Measurements from ENCODE around the gene TMPRSS11B. TPM values are rescaled to one million over a fixed set of nuclear protein-coding genes. Genes with fewer than 3 reads are reported as not detected.
"Not testable (repeated sequence)": the region's sequence is repeated elsewhere in the genome, so short reads cannot be mapped to it uniquely, and the experiment has no call there.

Gene TMPRSS11B
- total and polyA plus RNA-seq, 3 experiments from 2014 or later, result not detected

DNA sequence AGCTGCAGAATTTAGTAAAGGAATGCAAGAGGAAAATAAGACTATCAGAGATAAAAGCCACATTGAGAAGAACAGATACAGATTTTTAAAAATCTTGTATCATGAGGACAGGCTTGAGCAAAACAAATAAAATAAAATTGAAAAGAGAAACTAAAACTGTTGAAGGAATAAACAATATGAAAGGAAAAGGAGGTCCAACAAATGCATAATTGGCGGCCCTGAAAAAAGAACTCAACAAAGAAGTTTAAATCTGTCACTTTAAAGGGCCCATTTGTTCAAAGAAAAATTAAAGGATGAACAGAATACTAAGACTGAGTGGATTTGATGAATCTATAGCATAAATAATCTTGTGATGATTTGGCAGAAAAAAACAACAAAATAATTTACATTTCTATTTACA, 36.5 kb downstream of the TMPRSS11B start:
- Mint-ChIP-seq H3K4me3 (no peak overlapping the region), H3K27me3 (peaks cover 0 to under 1% of the 10 kb centered on the region in 2 donors), H3K36me3 (peaks cover 0 to 1% (median 0%) of the 10 kb centered on the region in 3 donors), H3K27ac (no peak overlapping the region), H3K9me3 (peaks cover 6 to 20% (median 18%) of the 10 kb centered on the region in 5 donors), H3K4me1 (no peaks in the 10 kb centered on the region)
- H3K9me3 ChIP-seq (ENCODE audit: low read length), result no peaks in the 10 kb centered on the region
- H3K27me3 ChIP-seq (ENCODE audit: insufficient read depth, low read length, poor library complexity, severe bottlenecking), result no peaks in the 10 kb centered on the region
- H3K4me1 ChIP-seq (ENCODE audit: insufficient read depth, low read length), result no peaks in the 10 kb centered on the region
- DNase-seq, result no peak
- no peaks in the 10 kb centered on the region for H3K36me3 ChIP-seq (ENCODE audit: insufficient read depth, low read length)
- H3K4me3 ChIP-seq (ENCODE audit: low read length), result no peak overlapping the region
- no peak overlapping the region for H3K27ac ChIP-seq (ENCODE audit: low read depth, low read length)
- ChIA-PET POLR2A (no interaction called here), CTCF (no interaction called here)

DNA sequence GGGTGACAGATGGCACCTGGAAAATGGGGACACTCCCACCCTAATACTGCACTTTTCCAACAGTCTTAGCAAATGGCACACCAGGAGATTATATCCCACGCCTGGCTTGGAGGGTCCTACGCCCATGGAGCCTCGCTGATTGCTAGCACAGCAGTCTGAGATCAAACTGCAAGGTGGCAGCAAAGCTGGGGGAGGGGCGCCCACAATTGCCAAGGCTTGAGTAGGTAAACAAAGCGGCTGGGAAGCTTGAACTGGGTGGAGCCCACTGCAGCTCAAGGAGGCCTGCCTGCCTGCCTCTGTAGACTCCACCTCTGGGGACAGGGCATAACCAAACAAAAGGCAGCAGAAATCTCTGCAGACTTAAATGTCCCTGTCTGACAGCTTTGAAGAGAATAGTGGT, 51.2 kb downstream of the TMPRSS11B start:
- H3K27ac ChIP-seq (ENCODE audit: low read depth, low read length); H3K27me3 ChIP-seq (ENCODE audit: insufficient read depth, low read length, poor library complexity, severe bottlenecking); DNase-seq; H3K4me1 Mint-ChIP-seq; H3K27ac Mint-ChIP-seq; H3K36me3 Mint-ChIP-seq; CTCF ChIA-PET; H3K4me3 Mint-ChIP-seq; H3K9me3 Mint-ChIP-seq; H3K9me3 ChIP-seq (ENCODE audit: low read length); H3K4me1 ChIP-seq (ENCODE audit: insufficient read depth, low read length); H3K36me3 ChIP-seq (ENCODE audit: insufficient read depth, low read length); H3K4me3 ChIP-seq (ENCODE audit: low read length): not testable (repeated sequence)
- peaks cover 2 to 11% of the 10 kb centered on the region in 2 donors for H3K27me3 Mint-ChIP-seq
- POLR2A ChIA-PET, result interaction anchor here (0.6 kb wide), 1 partner anchor 21 kb away, joined by 5 read pairs; no protein-coding TSS in a partner anchor

DNA sequence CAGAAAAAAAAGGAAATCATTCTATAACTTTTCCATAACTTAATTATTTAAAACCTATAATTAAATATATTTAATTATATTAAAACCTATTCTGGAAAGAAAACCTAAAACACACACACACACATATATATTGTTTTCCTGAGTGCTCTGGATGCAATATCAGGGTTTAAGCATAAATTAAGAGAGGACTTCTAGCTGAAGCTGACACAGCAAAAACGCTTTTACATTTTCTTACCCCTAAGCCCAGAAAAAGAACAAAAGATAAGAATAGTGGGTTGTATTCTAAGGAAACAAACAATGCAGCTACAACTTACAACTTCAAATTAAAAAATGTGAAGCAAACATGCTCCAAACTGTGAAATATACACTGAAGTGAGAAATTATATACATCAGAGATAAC, 52.3 kb downstream of the TMPRSS11B start:
- no peaks in the 10 kb centered on the region for H3K9me3 ChIP-seq (ENCODE audit: low read length)
- no peaks in the 10 kb centered on the region for H3K4me1 ChIP-seq (ENCODE audit: insufficient read depth, low read length)
- no peaks in the 10 kb centered on the region for H3K36me3 ChIP-seq (ENCODE audit: insufficient read depth, low read length)
- peaks cover 2 to 14% of the 10 kb centered on the region in 2 donors for H3K27me3 Mint-ChIP-seq
- POLR2A ChIA-PET, result no interaction called here
- DNase-seq, result no peak
- H3K4me1 Mint-ChIP-seq, result no peaks in the 10 kb centered on the region
- no peak overlapping the region for H3K4me3 ChIP-seq (ENCODE audit: low read length)
- no peak overlapping the region for H3K4me3 Mint-ChIP-seq
- CTCF ChIA-PET, result no interaction called here
- H3K27me3 ChIP-seq (ENCODE audit: insufficient read depth, low read length, poor library complexity, severe bottlenecking), result no peaks in the 10 kb centered on the region
- no peak overlapping the region for H3K27ac ChIP-seq (ENCODE audit: low read depth, low read length)
- H3K9me3 Mint-ChIP-seq, result peaks cover 0 to 7% (median 2%) of the 10 kb centered on the region in 5 donors
- H3K36me3 Mint-ChIP-seq, result no peaks in the 10 kb centered on the region
- H3K27ac Mint-ChIP-seq, result no peak overlapping the region

DNA sequence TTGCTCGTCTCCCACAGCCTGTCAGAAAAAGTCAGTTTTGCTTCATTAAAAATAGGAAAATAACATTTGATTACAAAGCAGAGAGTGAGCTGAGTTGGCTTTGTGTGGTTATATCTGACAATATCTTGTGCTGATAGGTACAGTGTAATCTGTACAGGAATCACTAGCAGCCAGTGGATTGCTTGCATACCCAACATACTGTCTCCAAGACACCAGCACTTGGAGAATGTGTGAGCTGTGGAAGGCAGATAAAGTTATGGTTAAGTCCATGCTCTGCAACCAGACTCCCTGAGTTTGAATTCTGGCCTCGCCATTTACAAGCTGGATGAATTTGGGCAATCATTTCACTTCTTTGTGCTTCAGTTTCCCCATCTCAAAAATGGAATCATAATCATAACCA, 58.3 kb downstream of the TMPRSS11B start:
- Histone ChIP-seq H3K36me3 (ENCODE audit: insufficient read depth, low read length) (no peaks in the 10 kb centered on the region), H3K4me3 (ENCODE audit: low read length) (no peak overlapping the region), H3K4me1 (ENCODE audit: insufficient read depth, low read length) (no peaks in the 10 kb centered on the region), H3K27me3 (ENCODE audit: insufficient read depth, low read length, poor library complexity, severe bottlenecking) (no peaks in the 10 kb centered on the region), H3K9me3 (ENCODE audit: low read length) (no peaks in the 10 kb centered on the region), H3K27ac (ENCODE audit: low read depth, low read length) (no peak overlapping the region)
- no peak for DNase-seq
- CTCF ChIA-PET, result no interaction called here
- Mint-ChIP-seq H3K9me3 (no peaks in the 10 kb centered on the region), H3K27me3 (peaks cover 2 to 28% of the 10 kb centered on the region in 2 donors), H3K36me3 (no peaks in the 10 kb centered on the region), H3K4me1 (no peaks in the 10 kb centered on the region), H3K27ac (no peak overlapping the region), H3K4me3 (no peak overlapping the region)
- POLR2A ChIA-PET, result no interaction called here

DNA sequence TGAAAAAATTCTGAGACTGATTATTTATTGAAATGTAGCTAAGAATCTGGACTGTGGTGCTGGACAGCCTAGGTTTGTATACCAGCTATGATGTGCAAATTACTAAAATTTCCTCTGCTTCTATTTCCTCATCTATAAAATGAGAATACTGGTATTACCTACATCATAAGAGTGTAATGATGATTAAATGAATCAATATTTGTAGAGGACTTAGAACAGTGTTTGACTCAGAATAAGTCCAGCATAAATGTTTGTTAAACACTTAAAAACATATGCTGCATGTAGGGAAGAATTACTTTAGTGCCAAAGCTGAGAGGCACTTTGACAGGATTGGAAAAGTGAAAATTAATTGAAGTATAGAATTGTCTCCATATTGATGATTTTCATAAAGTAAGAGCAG, 60.6 kb downstream of the TMPRSS11B start:
- ChIA-PET POLR2A (no interaction called here), CTCF (no interaction called here)
- Histone ChIP-seq H3K27ac (ENCODE audit: low read depth, low read length) (no peak overlapping the region), H3K9me3 (ENCODE audit: low read length) (no peaks in the 10 kb centered on the region), H3K4me3 (ENCODE audit: low read length) (no peak overlapping the region), H3K27me3 (ENCODE audit: insufficient read depth, low read length, poor library complexity, severe bottlenecking) (no peaks in the 10 kb centered on the region), H3K36me3 (ENCODE audit: insufficient read depth, low read length) (no peaks in the 10 kb centered on the region), H3K4me1 (ENCODE audit: insufficient read depth, low read length) (no peaks in the 10 kb centered on the region)
- peaks cover 0 to 22% of the 10 kb centered on the region in 2 donors for H3K27me3 Mint-ChIP-seq
- no peaks in the 10 kb centered on the region for H3K4me1 Mint-ChIP-seq
- H3K9me3 Mint-ChIP-seq, result no peaks in the 10 kb centered on the region
- no peaks in the 10 kb centered on the region for H3K36me3 Mint-ChIP-seq
- no peak overlapping the region for H3K27ac Mint-ChIP-seq
- no peak overlapping the region for H3K4me3 Mint-ChIP-seq
- DNase-seq, result no peak

DNA sequence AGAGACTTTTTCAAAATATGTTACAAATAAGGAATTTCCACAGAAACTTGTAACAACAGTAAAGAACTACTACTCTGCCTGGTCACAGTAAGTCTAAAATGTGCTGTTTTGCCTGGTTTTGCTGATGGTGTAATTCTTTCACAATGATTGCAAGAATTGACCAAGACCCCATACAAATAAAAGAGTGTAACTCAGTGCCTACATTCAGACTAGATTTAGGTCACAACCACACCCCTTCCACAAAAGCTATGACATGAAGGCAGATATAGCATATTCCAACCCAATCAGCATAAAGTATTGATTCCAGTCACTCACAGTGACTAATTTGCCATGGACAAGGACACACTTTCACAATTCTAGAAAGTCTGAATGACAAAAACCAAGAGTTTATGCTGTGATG, 62.1 kb downstream of the TMPRSS11B start:
- no peak overlapping the region for H3K27ac Mint-ChIP-seq
- H3K36me3 Mint-ChIP-seq, result no peaks in the 10 kb centered on the region
- CTCF ChIA-PET, result no interaction called here
- no peak overlapping the region for H3K4me3 Mint-ChIP-seq
- H3K9me3 Mint-ChIP-seq, result no peaks in the 10 kb centered on the region
- DNase-seq, result no peak
- no peaks in the 10 kb centered on the region for H3K9me3 ChIP-seq (ENCODE audit: low read length)
- peaks cover 0 to 13% of the 10 kb centered on the region in 2 donors for H3K27me3 Mint-ChIP-seq
- H3K27me3 ChIP-seq (ENCODE audit: insufficient read depth, low read length, poor library complexity, severe bottlenecking), result no peaks in the 10 kb centered on the region
- H3K4me3 ChIP-seq (ENCODE audit: low read length), result no peak overlapping the region
- H3K4me1 ChIP-seq (ENCODE audit: insufficient read depth, low read length), result no peaks in the 10 kb centered on the region
- no peak overlapping the region for H3K27ac ChIP-seq (ENCODE audit: low read depth, low read length)
- H3K4me1 Mint-ChIP-seq, result no peaks in the 10 kb centered on the region
- H3K36me3 ChIP-seq (ENCODE audit: insufficient read depth, low read length), result no peaks in the 10 kb centered on the region
- POLR2A ChIA-PET, result no interaction called here

DNA sequence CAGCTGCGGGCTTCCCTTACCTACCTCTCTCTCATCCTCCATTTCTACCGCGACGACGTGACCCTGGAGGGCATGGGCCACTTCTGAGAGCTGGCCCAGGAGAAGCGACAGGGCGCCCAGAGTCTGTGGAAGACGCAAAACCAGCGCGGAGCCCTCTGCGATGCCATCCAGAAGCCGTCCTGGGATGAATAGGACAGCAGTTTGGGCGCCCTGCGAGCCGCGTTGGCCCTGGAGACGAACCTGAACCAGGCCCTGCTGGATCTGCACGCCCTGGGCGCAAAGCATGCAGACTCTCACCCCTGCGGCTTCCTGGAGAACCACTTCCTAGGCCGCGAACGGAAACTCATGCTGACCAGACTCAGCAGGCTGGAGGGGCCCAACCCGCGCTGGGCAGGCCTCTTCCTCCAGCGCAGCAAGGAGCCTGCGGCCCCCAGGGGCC, 63.1 kb downstream of the TMPRSS11B start:
- no peak overlapping the region for H3K4me3 ChIP-seq (ENCODE audit: low read length)
- H3K36me3 Mint-ChIP-seq, result no peaks in the 10 kb centered on the region
- no peaks in the 10 kb centered on the region for H3K9me3 Mint-ChIP-seq
- no peak overlapping the region for H3K4me3 Mint-ChIP-seq
- no peaks in the 10 kb centered on the region for H3K4me1 Mint-ChIP-seq
- no peaks in the 10 kb centered on the region for H3K36me3 ChIP-seq (ENCODE audit: insufficient read depth, low read length)
- ChIA-PET CTCF (interaction anchor here (0.9 kb wide), 1 partner anchor 11 kb away, joined by 3 read pairs; no protein-coding TSS in a partner anchor), POLR2A (no interaction called here)
- H3K4me1 ChIP-seq (ENCODE audit: insufficient read depth, low read length), result no peaks in the 10 kb centered on the region
- H3K27me3 ChIP-seq (ENCODE audit: insufficient read depth, low read length, poor library complexity, severe bottlenecking), result no peaks in the 10 kb centered on the region
- peaks cover 0 to 13% of the 10 kb centered on the region in 2 donors for H3K27me3 Mint-ChIP-seq
- H3K27ac Mint-ChIP-seq, result no peak overlapping the region
- no peak for DNase-seq
- H3K9me3 ChIP-seq (ENCODE audit: low read length), result no peaks in the 10 kb centered on the region
- no peak overlapping the region for H3K27ac ChIP-seq (ENCODE audit: low read depth, low read length)

DNA sequence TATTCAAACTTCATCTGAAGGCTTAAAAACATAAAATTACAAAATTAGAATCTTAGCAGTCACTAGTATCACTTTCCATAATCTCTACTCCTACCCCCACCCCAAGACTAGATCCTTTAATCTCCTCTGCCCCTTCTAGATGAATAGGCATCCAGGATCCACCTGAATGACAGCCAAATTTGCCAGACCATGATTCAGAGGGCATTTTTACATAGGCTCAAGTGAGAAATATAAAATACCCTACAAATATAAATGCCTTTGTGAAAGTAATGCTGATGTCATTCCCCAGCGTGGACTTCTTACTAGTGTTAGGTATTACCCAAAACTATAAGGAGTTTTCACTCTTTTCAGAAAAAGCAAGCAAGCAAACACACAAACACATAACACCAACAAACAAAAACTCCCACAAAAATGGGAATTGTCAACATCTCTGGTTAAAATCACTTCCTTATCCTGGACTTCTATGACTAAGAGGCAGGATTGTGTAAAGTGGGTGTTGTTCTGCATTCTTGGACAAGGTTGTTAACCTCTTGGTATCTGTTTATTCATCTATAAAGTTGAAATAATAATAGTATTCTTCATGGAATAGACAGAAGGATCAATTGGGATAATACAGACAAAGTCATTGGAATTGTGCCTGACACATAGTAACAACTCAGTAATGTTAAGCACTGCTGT, 64.5 kb downstream of the TMPRSS11B start:
- Histone ChIP-seq H3K27me3 (ENCODE audit: insufficient read depth, low read length, poor library complexity, severe bottlenecking) (no peaks in the 10 kb centered on the region), H3K27ac (ENCODE audit: low read depth, low read length) (no peak overlapping the region), H3K9me3 (ENCODE audit: low read length) (no peaks in the 10 kb centered on the region), H3K4me1 (ENCODE audit: insufficient read depth, low read length) (no peaks in the 10 kb centered on the region), H3K36me3 (ENCODE audit: insufficient read depth, low read length) (no peaks in the 10 kb centered on the region), H3K4me3 (ENCODE audit: low read length) (no peak overlapping the region)
- ChIA-PET CTCF (no interaction called here), POLR2A (no interaction called here)
- Mint-ChIP-seq H3K4me1 (no peaks in the 10 kb centered on the region), H3K9me3 (no peaks in the 10 kb centered on the region), H3K4me3 (no peak overlapping the region), H3K36me3 (no peaks in the 10 kb centered on the region), H3K27ac (no peak overlapping the region), H3K27me3 (peaks cover 0 to 9% of the 10 kb centered on the region in 2 donors)
- no peak for DNase-seq
